Measurements from ENCODE around the gene POLR2B. TPM values are rescaled to one million over a fixed set of nuclear protein-coding genes. Genes with fewer than 3 reads are reported as not detected.

Gene POLR2B
- total RNA-seq, 3 donors from 2014 or later: 56.7 to 78.8 (median 71.9) TPM

- Histone ChIP-seq H3K4me3 (no peak overlapping the region), H3K4me1 (ENCODE audit: low read depth) (no peaks in the 10 kb centered on the region), H3K36me3 (ENCODE audit: low read depth) (no peaks in the 10 kb centered on the region), H3K9me3 (no peaks in the 10 kb centered on the region)
- no peak for ATAC-seq
- DNase-seq: no peak
- TF ChIP-seq CTCF (IDR thresholded peaks at IDR 0.05): no peak
- intact Hi-C loops (cut with DNase I, micrococcal nuclease): loop anchor here in 1 of 2 donors (5.0 kb wide), 1 partner anchor 123 kb away; no protein-coding TSS in a partner anchor
These were observed 60.6 kb downstream of the POLR2B start for GRCh38 chr4:57039345-57039744.

GRCh38 chr4:57040510-57040909, 61.8 kb downstream of the POLR2B start:
- Histone ChIP-seq H3K36me3 (ENCODE audit: low read depth) (no peaks in the 10 kb centered on the region), H3K4me1 (ENCODE audit: low read depth) (no peaks in the 10 kb centered on the region), H3K4me3 (no peak overlapping the region), H3K9me3 (no peaks in the 10 kb centered on the region)
- no peak for TF ChIP-seq CTCF (IDR thresholded peaks at IDR 0.05)
- DNase-seq: no peak
- intact Hi-C loops (cut with DNase I, micrococcal nuclease): loop anchor here in 1 of 2 donors (10.0 kb wide), 1 partner anchor 64 kb away; no protein-coding TSS in a partner anchor
- no peak for ATAC-seq

- Histone ChIP-seq H3K4me3 (no peak overlapping the region), H3K9me3 (no peaks in the 10 kb centered on the region), H3K4me1 (ENCODE audit: low read depth) (no peaks in the 10 kb centered on the region), H3K36me3 (ENCODE audit: low read depth) (no peaks in the 10 kb centered on the region)
- no peak for DNase-seq
- intact Hi-C loops (cut with DNase I, micrococcal nuclease): loop anchor here in 1 of 2 donors (10.0 kb wide), 1 partner anchor 64 kb away; no protein-coding TSS in a partner anchor
- ATAC-seq: no peak
- TF ChIP-seq CTCF (IDR thresholded peaks at IDR 0.05): no peak
These were observed 62.3 kb downstream of the POLR2B start for GRCh38 chr4:57041020-57041419.

- Histone ChIP-seq H3K9me3 (no peaks in the 10 kb centered on the region), H3K4me3 (no peak overlapping the region), H3K36me3 (ENCODE audit: low read depth) (no peaks in the 10 kb centered on the region), H3K4me1 (ENCODE audit: low read depth) (no peaks in the 10 kb centered on the region)
- no peak for DNase-seq
- TF ChIP-seq CTCF (IDR thresholded peaks at IDR 0.05): no peak
- intact Hi-C loops (cut with DNase I, micrococcal nuclease): loop anchor here in 1 of 2 donors (10.0 kb wide), 1 partner anchor 62 kb away; no protein-coding TSS in a partner anchor
- no peak for ATAC-seq
These were observed 64.0 kb downstream of the POLR2B start for GRCh38 chr4:57042711-57043169.

- ATAC-seq: no peak
- intact Hi-C loops (cut with DNase I, micrococcal nuclease): loop anchor here in 1 of 2 donors (10.0 kb wide), 1 partner anchor 61 kb away; no protein-coding TSS in a partner anchor
- no peaks in the 10 kb centered on the region for H3K4me1 ChIP-seq (ENCODE audit: low read depth)
- no peak for DNase-seq
- H3K9me3 ChIP-seq: no peaks in the 10 kb centered on the region
- no peak overlapping the region for H3K4me3 ChIP-seq
- TF ChIP-seq CTCF (IDR thresholded peaks at IDR 0.05): no peak
- H3K36me3 ChIP-seq (ENCODE audit: low read depth): no peaks in the 10 kb centered on the region
These were observed 64.9 kb downstream of the POLR2B start for GRCh38 chr4:57043347-57044251.
